Karpas-422 (cell line): ENCODE data around the gene PODN. TPM values are rescaled to one million over a fixed set of nuclear protein-coding genes. Genes with fewer than 3 reads are reported as not detected.

Experiments used
- DNase-seq: peaks from one replicate; pipeline ENCODE4 v3.0.0-alpha.2; 2015
- H2AFZ ChIP-seq: fragments of 200-600 bp; sonication (generic); 2 replicates; pipeline ENCODE4 v1.6.1; 2014; ENCODE audit warnings: antibody characterized with exemption, low read length, mixed read lengths
- H3K27ac ChIP-seq: fragments of 200-600 bp; sonication (generic); 2 replicates; pipeline ENCODE4 v1.5.1; 2014; ENCODE audit warnings: mild to moderate bottlenecking, low read length, moderate library complexity
- H3K27me3 ChIP-seq: fragments of 200-600 bp; sonication (generic); 2 replicates; pipeline ENCODE4 v1.6.1; 2014; ENCODE audit warnings: low read length, mixed read lengths
- H3K36me3 ChIP-seq: fragments of 200-600 bp; sonication (generic); 2 replicates; pipeline ENCODE4 v1.6.1; 2014; ENCODE audit warnings: low read length, mixed read lengths; ENCODE audit not compliant: insufficient read depth
- H3K4me1 ChIP-seq: fragments of 200-600 bp; sonication (generic); 2 replicates; pipeline ENCODE4 v1.6.1; 2014; ENCODE audit warnings: mild to moderate bottlenecking, low read length, mixed read lengths
- H3K4me2 ChIP-seq: fragments of 200-600 bp; sonication (generic); 2 replicates; pipeline ENCODE4 v1.6.1; 2014; ENCODE audit warnings: low read length, low read depth, mild to moderate bottlenecking; ENCODE audit not compliant: poor library complexity, severe bottlenecking
- H3K4me3 ChIP-seq: fragments of 200-600 bp; sonication (generic); 2 replicates; pipeline ENCODE4 v1.5.1; 2014; ENCODE audit warnings: mild to moderate bottlenecking, antibody characterized with exemption, low read length, mixed read lengths
- H3K79me2 ChIP-seq: fragments of 200-600 bp; sonication (generic); 2 replicates; pipeline ENCODE4 v1.6.1; 2014; ENCODE audit warnings: mild to moderate bottlenecking, low read length, mixed read lengths
- H3K9ac ChIP-seq: fragments of 200-600 bp; sonication (generic); 2 replicates; pipeline ENCODE4 v1.6.0; 2014; ENCODE audit warnings: low read length
- H3K9me2 ChIP-seq: fragments of 200-600 bp; sonication (generic), shearing (Covaris generic); replicated peaks from 2 replicates; pipeline ENCODE4 v1.6.0; 2014; ENCODE audit warnings: mild to moderate bottlenecking, low read length, moderate library complexity; ENCODE audit not compliant: insufficient read depth
- H3K9me3 ChIP-seq: fragments of 300-700, 200-600 bp; sonication (generic); 2 replicates; pipeline ENCODE4 v1.6.1; 2014; ENCODE audit warnings: low read length, mixed read lengths
- H4K20me1 ChIP-seq: fragments of 200-600 bp; sonication (generic); 2 replicates; pipeline ENCODE4 v1.6.1; 2014; ENCODE audit warnings: mild to moderate bottlenecking, antibody characterized with exemption, low read length, low read depth; ENCODE audit not compliant: insufficient read depth
- total RNA-seq: library from RNA; depleted of rRNA; stranded (reverse); fragments of >200 nt; shearing (Covaris generic); gene quantifications from 2 replicates; pipeline ENCODE4 v1.2.3, GENCODE V29; 2014; ENCODE audit warnings: low replicate concordance; rRNA removed

Gene PODN
- total RNA-seq, result not detected in 2 replicates

- Histone ChIP-seq H3K9me2 (no peaks in the 10 kb centered on the region), H3K9ac (no peak within 1 kb of the TSS), H3K4me1 (no peaks in the 10 kb centered on the region), H3K36me3 (no peaks in the 10 kb centered on the region), H3K27me3 (no peaks in the 10 kb centered on the region), H3K4me2 (no peak within 1 kb of the TSS), H3K9me3 (no peaks in the 10 kb centered on the region), H3K27ac (no peak within 1 kb of the TSS), H4K20me1 (no peaks in the 10 kb centered on the region), H3K4me3 (no peak within 1 kb of the TSS), H3K79me2 (no peaks in the 10 kb centered on the region), H2AFZ (no peak within 1 kb of the TSS)
- DNase-seq, result no peak
Observed at GRCh38 chr1:53061859-53062707, at the start of gene PODN. Gene PODN (plus strand): TSS chr1:53062213. CDS start chr1:53069856, 7,643 bp downstream.

- Histone ChIP-seq H2AFZ (peak overlapping the region; percentile 99), H3K4me3 (peak overlapping the region; percentile 73), H3K9me3 (no peaks in the 10 kb centered on the region), H3K36me3 (no peaks in the 10 kb centered on the region; the same call in 1 of the 2 replicates), H3K9ac (peak overlapping the region; percentile 71), H4K20me1 (no peaks in the 10 kb centered on the region), H3K27me3 (no peaks in the 10 kb centered on the region), H3K79me2 (peaks cover 50% of the 10 kb centered on the region), H3K4me2 (peak overlapping the region; percentile 89), H3K9me2 (peaks cover 3% of the 10 kb centered on the region; the same call in 1 of the 2 replicates), H3K27ac (peak overlapping the region; percentile 58), H3K4me1 (peaks cover 24% of the 10 kb centered on the region)
- DNase-seq, result peak; percentile 96
Observed at GRCh38 chr1:53014791-53015507, 47.1 kb upstream of the PODN start.

GRCh38 chr1:53015508-53015860 is 46.5 kb upstream of the PODN start:
- H3K79me2 ChIP-seq, result peaks cover 56% of the 10 kb centered on the region
- H2AFZ ChIP-seq, result no peak overlapping the region
- no peaks in the 10 kb centered on the region; the same call in 1 of the 2 replicates for H3K36me3 ChIP-seq
- no peaks in the 10 kb centered on the region for H4K20me1 ChIP-seq
- H3K27ac ChIP-seq, result peak overlapping the region; percentile 58; the same call in 1 of the 2 replicates
- H3K9ac ChIP-seq, result peak overlapping the region; percentile 71
- peak; percentile 44 for DNase-seq
- peaks cover 3% of the 10 kb centered on the region; the same call in 1 of the 2 replicates for H3K9me2 ChIP-seq
- H3K4me2 ChIP-seq, result peak overlapping the region; percentile 89
- H3K9me3 ChIP-seq, result no peaks in the 10 kb centered on the region
- H3K4me3 ChIP-seq, result peak overlapping the region; percentile 73
- peaks cover 24% of the 10 kb centered on the region for H3K4me1 ChIP-seq
- H3K27me3 ChIP-seq, result no peaks in the 10 kb centered on the region

GRCh38 chr1:53016705-53017104 is 45.3 kb upstream of the PODN start:
- H4K20me1 ChIP-seq, result no peaks in the 10 kb centered on the region
- peaks cover 67% of the 10 kb centered on the region for H3K79me2 ChIP-seq
- no peak for DNase-seq
- peak overlapping the region; percentile 71 for H3K9ac ChIP-seq
- H3K4me2 ChIP-seq, result peak overlapping the region; percentile 89
- peak overlapping the region; percentile 73 for H3K4me3 ChIP-seq
- no peaks in the 10 kb centered on the region; the same call in 1 of the 2 replicates for H3K36me3 ChIP-seq
- H2AFZ ChIP-seq, result no peak overlapping the region
- H3K9me2 ChIP-seq, result peaks cover 3% of the 10 kb centered on the region; the same call in 1 of the 2 replicates
- no peak overlapping the region for H3K27ac ChIP-seq
- H3K4me1 ChIP-seq, result peaks cover 24% of the 10 kb centered on the region
- H3K27me3 ChIP-seq, result no peaks in the 10 kb centered on the region
- no peaks in the 10 kb centered on the region for H3K9me3 ChIP-seq

GRCh38 chr1:53020588-53020987 is 41.4 kb upstream of the PODN start:
- H3K36me3 ChIP-seq, result no peaks in the 10 kb centered on the region; the same call in 1 of the 2 replicates
- peaks cover 3% of the 10 kb centered on the region; the same call in 1 of the 2 replicates for H3K9me2 ChIP-seq
- no peaks in the 10 kb centered on the region for H3K27me3 ChIP-seq
- peaks cover 97% of the 10 kb centered on the region for H3K79me2 ChIP-seq
- H3K27ac ChIP-seq, result no peak overlapping the region
- H3K9ac ChIP-seq, result no peak overlapping the region
- H4K20me1 ChIP-seq, result no peaks in the 10 kb centered on the region
- no peak overlapping the region for H2AFZ ChIP-seq
- no peaks in the 10 kb centered on the region for H3K9me3 ChIP-seq
- DNase-seq, result no peak
- peaks cover 25% of the 10 kb centered on the region for H3K4me1 ChIP-seq
- no peak overlapping the region for H3K4me3 ChIP-seq
- no peak overlapping the region for H3K4me2 ChIP-seq

GRCh38 chr1:53022179-53022578 is 39.8 kb upstream of the PODN start:
- H2AFZ ChIP-seq, result no peak overlapping the region
- no peak overlapping the region for H3K4me2 ChIP-seq
- no peak overlapping the region for H3K27ac ChIP-seq
- H3K9ac ChIP-seq, result no peak overlapping the region
- H3K9me3 ChIP-seq, result no peaks in the 10 kb centered on the region
- H3K9me2 ChIP-seq, result peaks cover 3% of the 10 kb centered on the region; the same call in 1 of the 2 replicates
- peaks cover 95% of the 10 kb centered on the region for H3K79me2 ChIP-seq
- H3K27me3 ChIP-seq, result no peaks in the 10 kb centered on the region
- no peaks in the 10 kb centered on the region; the same call in 1 of the 2 replicates for H3K36me3 ChIP-seq
- H3K4me3 ChIP-seq, result no peak overlapping the region
- H4K20me1 ChIP-seq, result no peaks in the 10 kb centered on the region
- peaks cover 9% of the 10 kb centered on the region; the same call in 1 of the 2 replicates for H3K4me1 ChIP-seq
- no peak for DNase-seq

GRCh38 chr1:53023546-53023945 is 38.5 kb upstream of the PODN start:
- H3K79me2 ChIP-seq, result peaks cover 90% of the 10 kb centered on the region
- no peaks in the 10 kb centered on the region for H3K9me3 ChIP-seq
- no peak overlapping the region for H3K27ac ChIP-seq
- H2AFZ ChIP-seq, result no peak overlapping the region
- H3K36me3 ChIP-seq, result no peaks in the 10 kb centered on the region
- no peak for DNase-seq
- H4K20me1 ChIP-seq, result no peaks in the 10 kb centered on the region
- H3K4me3 ChIP-seq, result no peak overlapping the region
- no peaks in the 10 kb centered on the region for H3K27me3 ChIP-seq
- H3K9me2 ChIP-seq, result no peaks in the 10 kb centered on the region
- no peak overlapping the region for H3K4me2 ChIP-seq
- no peak overlapping the region for H3K9ac ChIP-seq
- peaks cover 6% of the 10 kb centered on the region; the same call in 1 of the 2 replicates for H3K4me1 ChIP-seq

GRCh38 chr1:53024117-53024516 is 37.9 kb upstream of the PODN start:
- Histone ChIP-seq H3K9ac (no peak overlapping the region), H3K4me3 (no peak overlapping the region), H4K20me1 (no peaks in the 10 kb centered on the region), H3K27me3 (no peaks in the 10 kb centered on the region), H2AFZ (no peak overlapping the region), H3K4me2 (no peak overlapping the region), H3K36me3 (peaks cover 2% of the 10 kb centered on the region; the same call in 1 of the 2 replicates), H3K4me1 (peaks cover 6% of the 10 kb centered on the region; the same call in 1 of the 2 replicates), H3K9me2 (no peaks in the 10 kb centered on the region), H3K9me3 (no peaks in the 10 kb centered on the region), H3K27ac (no peak overlapping the region), H3K79me2 (peaks cover 88% of the 10 kb centered on the region)
- DNase-seq, result no peak
